HG03025 (cell line): ENCODE measurements around the gene TMBIM6.

ENCODE experiments used
- ATAC-seq: cut with Tn5 transposase; IDR thresholded peaks from one replicate; pipeline ENCODE4 v1.9.1; 2021; ENCODE audit warnings: mild to moderate bottlenecking, moderate library complexity; ENCODE audit not compliant: unreplicated experiment, low FRiP score

The TMBIM6 gene

DNA sequence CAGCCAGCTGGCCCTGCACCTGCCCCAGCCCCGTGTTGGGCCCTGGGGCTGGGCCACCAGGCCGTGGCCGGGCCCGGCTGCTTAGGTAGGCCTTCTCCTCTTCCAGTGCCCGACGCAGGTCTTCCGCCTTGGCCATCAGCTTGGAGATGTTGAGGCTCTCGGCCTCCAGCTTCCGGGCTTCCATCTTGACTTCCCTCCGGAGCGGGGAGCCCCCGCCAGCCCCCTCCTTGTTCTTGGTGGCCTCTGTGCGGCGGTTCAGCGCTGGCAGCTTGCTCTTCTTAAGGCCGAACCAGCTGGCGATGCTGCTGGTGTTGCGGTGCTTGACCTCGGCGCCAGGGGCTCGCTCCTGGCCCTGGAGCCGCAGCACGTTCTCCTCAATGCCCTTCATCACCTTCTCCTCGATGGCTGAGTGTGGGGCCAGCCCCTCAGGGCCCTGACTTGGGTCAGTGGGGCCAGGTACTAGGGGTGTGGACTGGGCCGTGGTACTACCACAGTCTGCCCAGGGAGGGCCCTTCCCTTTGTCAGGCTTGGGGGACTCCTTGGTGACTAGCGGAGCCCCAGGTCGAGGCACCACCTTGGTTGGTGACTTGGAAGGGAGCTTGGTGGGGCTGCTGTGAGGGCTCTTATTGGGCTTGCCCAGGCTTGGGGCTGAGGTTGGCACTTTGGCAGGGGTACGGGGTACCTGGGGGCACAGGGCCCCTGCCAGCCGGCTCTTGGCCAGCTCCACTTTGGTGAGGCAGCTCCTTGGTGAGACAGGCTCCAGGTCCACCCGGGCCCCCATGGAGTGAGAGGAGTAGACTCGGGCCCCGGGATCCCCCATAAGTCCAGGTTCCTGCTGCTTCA lies 53.7 kb downstream of the TMBIM6 start:
- ATAC-seq, result no peak

- no peak for ATAC-seq
Measured at GRCh38 chr12:49795654-49796105, 54.3 kb downstream of the TMBIM6 start.

GRCh38 chr12:49796155-49796554 lies 54.8 kb downstream of the TMBIM6 start:
- no peak for ATAC-seq

GRCh38 chr12:49796606-49797448 lies 55.5 kb downstream of the TMBIM6 start:
- no peak for ATAC-seq

DNA sequence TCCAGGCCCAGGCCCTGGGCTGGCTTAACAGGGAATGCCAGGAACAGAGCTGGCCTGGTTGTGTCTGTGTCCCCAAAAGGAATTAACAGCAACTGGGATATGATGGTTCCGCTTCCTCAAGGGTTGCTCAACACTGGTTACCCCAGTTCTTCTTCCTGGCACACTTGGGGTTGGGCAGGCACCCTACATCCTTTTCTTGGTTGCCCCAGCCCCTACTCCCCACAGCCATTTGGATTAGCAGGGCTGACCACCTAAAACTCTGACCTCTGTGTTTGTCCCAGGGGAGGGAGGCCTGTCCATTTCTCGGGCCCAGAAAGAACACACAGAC lies 56.1 kb downstream of the TMBIM6 start:
- no peak for ATAC-seq

GRCh38 chr12:49798248-49798647 lies 56.9 kb downstream of the TMBIM6 start:
- ATAC-seq, result no peak

- ATAC-seq, result no peak
Measured at GRCh38 chr12:49798934-49799333, 57.6 kb downstream of the TMBIM6 start.

DNA sequence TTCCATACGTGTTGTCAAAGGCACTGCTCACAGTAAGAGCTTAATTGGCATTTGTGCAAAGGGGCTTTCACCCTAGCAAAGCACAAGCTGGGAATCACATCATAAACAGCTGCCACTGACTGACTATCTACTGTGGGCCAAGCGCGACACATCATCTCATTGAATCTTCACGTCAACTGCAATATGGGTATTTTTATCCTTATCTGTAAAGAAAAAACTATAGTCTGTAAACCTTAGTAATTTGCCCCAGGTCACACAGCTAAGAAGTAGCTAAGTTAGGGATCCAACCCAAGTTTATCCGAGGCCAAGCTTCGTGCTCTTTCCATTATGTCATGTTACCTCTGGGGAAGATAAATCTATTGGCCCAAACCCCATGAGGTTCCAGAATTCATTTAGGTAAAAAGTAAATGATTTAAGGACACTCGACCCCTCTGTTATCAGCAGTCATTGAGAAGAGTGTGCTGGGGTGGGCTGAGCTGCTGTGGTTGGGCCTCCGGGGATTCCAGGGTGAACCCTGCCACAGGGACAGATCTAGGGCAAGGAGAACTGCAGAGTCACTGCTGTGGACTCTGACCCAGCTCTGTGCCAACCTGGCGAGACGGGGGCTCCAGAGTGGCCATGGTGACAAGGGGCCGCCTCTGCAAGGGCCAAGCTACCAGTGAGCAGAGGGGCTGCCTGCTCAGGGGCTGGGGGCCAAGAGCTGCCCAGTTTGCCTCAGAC lies 59.2 kb downstream of the TMBIM6 start:
- ATAC-seq, result no peak

GRCh38 chr12:49801141-49802063 lies 60.0 kb downstream of the TMBIM6 start:
- no peak for ATAC-seq

DNA sequence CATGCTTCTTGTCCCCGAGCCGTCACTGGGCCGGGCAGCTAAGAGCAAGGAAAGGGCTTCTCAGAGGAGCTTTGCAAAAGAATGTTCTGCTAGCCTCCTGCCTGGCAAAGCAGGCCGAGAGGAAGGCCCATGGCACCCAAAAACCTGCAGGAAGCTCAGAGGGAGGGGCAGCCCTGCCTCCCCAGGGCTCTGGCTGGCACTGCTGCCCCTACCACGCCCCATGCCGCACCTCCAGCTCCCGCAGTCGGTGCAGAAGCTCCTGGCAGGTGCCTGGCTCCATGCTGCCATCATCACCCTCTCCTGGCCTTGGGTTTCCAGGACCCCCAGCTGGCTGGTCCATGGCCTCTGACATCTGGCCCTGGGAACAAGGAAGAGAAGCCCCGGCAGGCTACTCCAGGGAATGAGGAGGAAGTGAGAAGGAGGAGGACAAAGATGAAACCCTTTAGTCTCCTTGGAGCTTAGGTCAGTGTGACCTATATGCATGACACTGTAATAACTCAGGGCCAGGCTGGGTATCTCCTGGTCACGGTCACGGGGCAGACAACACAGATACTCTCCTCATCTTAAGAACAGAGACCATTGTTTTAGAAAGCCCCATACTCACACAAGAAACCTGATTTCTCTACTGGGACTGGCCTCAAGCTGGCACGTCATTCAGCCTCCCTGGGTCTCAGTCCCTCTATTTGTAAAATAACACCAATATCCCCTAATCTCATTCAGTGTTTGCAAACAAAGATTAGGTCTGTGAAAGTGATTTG lies 62.5 kb downstream of the TMBIM6 start:
- ATAC-seq, result no peak

DNA sequence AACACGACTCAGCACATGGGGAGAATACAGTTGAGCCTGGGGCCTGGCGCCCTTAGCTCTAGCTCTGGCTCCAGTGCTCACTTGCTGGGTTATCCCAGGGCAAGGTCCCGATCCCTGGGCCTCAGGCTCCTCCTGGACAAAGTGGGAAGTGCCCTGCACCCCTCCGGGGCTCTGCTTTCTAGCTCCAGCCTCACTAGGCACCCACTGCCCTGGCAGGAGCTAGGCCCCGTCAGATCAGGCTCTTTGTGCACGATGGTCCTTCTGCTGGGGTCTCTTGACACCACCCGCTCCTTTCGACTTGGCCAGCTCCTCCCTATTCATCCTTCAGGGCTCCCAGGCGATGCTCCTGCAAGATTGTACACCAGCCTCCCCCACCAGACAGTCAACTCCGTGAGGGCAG lies 63.5 kb downstream of the TMBIM6 start:
- ATAC-seq, result no peak

DNA sequence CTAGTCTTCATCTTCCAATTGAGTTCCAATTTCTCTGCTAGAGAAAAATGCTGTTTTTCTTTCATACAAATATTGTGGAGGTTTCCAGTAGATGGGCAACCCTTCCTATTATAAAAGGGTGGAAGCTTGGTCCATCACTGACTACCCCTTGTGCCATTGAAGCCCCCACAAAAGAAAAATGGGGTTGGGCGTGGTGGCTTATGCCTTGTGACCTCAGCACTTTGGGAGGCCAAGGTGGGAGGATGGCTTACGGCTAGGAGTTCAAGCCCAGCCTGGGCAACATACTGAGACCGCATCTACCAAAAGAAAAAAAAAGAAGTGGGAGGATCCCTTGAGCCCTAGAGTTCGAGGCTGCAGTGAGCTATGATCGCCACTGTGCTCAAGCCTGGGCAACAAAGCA lies 64.1 kb downstream of the TMBIM6 start:
- no peak for ATAC-seq

- no peak for ATAC-seq
Measured at GRCh38 chr12:49806321-49806813, 65.0 kb downstream of the TMBIM6 start.

DNA sequence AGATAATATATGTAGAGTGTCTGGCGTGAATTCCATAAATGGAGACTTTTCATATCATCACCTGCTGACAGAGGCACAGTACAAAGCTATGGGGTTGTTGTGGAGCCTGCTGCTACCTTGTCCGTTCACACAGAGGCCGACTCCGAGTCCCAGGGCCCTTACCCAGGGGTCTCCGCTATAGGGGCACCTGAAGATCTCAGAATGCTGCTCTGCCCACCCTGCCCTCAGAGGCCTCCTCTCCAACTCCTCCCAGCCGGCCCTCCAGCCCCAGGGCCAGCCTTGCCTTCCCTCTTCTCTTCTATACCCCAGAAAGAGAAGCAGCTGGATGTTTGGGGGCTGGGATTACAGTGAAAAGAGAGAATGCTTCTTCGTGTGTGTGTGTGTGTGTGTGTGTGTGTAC lies 65.5 kb downstream of the TMBIM6 start:
- no peak for ATAC-seq

DNA sequence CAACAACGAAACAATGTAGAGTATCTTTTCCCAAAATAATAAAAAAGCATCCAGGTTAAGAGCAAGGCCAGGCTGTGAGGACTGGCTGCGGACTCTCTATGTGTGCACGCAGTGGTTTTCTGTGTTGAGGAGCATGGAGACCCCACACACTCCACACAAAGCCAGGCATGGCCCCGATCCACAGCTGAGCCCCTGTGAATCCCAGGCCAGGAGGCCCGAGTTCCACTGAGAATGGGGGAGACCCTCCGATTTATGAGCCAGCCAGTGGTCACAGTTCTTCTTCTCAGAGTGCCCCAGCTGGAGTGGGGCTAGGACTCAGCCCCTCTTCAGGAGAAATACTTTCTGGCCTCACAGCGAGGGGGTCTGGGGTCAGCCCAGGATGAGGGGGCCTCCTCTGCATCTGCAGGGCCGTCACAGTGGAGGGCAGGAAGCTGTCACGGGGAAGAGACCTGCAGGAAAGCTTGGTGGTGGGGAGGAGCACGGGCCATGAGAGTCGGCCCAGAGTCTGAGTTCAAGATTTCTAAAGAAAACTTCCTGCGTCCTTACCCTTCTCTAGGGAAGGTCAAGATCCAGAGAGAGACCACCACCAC lies 66.7 kb downstream of the TMBIM6 start:
- no peak for ATAC-seq

DNA sequence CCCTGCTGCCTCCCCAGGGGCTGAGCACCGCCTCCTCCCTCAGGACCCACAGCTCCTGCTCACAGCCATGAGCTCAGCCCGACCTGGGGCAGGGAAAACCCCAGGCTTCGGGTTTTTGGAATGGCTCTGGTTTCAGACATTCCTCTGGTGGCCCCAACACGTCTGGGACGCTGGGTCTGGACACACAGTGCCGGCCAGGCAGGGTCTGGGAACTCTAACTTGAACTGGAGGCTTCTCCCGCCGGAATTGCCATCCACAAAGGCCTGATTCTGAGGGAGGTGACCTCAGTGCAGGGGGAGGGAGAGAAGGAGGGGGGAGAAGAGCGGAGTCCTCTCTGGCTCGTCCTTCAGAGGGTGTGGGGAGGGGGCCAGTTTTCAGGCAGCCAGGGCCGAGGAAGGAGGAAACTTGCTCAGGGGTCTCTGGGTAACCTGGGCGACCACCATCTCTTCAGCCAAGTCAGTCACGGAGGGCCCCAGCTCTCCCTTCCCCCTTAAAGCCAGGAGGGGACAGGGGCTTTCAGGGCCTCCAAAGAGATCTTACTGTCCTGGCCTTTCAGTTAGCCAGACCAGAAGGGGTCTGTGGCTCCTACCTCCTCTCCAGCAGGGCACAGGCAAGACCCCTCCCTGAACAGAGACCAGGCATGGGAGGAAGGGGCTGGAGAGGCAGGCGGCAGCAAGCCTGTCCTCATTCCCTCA lies 67.5 kb downstream of the TMBIM6 start:
- no peak for ATAC-seq

GRCh38 chr12:49809381-49809905 lies 68.1 kb downstream of the TMBIM6 start:
- ATAC-seq, result no peak

- ATAC-seq, result no peak
Measured at GRCh38 chr12:49809906-49810389, 68.6 kb downstream of the TMBIM6 start.
